Measurements from ENCODE around the gene TSEN34. TPM values are rescaled to one million over a fixed set of nuclear protein-coding genes. Genes with fewer than 3 reads are reported as not detected.

The TSEN34 gene
- total RNA-seq, 1 experiment from 2014 or later, result 32.0 TPM

DNA sequence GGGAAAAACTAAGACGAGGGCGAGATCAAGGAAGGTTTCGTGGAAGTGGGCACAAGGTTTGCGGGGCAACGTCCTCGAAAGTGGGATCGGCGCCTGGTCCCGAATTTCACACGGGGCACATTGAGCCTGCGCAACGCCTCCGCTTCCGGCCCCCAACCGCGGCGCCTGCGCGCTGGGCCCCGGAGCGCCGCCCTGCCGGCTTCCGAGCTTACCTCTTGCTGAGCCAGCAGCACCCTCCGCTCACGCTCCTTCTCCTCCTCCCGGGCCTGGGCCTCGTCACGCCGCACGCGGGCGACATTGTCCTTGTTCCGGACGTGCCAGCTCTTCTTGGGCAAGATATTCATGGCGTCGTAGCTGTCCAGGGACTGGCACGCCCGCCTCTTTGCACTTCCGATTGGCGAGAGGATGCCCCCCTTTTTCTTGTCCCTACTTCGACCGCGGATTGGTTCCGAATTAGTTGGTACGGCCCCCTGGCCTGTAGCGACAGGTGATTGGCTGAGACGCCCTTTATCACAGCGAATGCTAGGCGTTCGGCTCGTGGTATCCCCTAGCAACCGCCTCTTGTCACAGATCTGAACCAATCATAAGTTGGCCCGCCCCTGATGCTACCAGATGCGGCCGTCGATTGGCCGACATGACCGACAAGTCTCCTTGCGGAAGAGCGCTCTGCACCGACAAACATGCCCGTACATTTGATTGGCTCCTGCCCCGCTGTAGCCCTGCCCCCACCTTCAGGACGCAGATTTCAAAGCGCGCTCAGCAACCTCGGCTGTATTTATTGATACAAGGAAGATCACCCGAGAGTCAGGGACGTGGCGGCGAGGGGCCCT, 31.5 kb upstream of the TSEN34 start, which contains the start of gene LENG1 (continued):
- peak; percentile 94 for TF ChIP-seq ZNF121 (CRISPR knock-in tag; IDR thresholded peaks at IDR 0.05)
- TF ChIP-seq ZNF219 (CRISPR knock-in tag; IDR thresholded peaks at IDR 0.05; ENCODE audit: borderline replicate concordance), result no peak
- peak; percentile 59; the same call in 1 of the 2 replicates for TF ChIP-seq SMAD3 (CRISPR knock-in tag; IDR thresholded peaks at IDR 0.05; ENCODE audit: borderline replicate concordance)
- TF ChIP-seq, protein P1, sequence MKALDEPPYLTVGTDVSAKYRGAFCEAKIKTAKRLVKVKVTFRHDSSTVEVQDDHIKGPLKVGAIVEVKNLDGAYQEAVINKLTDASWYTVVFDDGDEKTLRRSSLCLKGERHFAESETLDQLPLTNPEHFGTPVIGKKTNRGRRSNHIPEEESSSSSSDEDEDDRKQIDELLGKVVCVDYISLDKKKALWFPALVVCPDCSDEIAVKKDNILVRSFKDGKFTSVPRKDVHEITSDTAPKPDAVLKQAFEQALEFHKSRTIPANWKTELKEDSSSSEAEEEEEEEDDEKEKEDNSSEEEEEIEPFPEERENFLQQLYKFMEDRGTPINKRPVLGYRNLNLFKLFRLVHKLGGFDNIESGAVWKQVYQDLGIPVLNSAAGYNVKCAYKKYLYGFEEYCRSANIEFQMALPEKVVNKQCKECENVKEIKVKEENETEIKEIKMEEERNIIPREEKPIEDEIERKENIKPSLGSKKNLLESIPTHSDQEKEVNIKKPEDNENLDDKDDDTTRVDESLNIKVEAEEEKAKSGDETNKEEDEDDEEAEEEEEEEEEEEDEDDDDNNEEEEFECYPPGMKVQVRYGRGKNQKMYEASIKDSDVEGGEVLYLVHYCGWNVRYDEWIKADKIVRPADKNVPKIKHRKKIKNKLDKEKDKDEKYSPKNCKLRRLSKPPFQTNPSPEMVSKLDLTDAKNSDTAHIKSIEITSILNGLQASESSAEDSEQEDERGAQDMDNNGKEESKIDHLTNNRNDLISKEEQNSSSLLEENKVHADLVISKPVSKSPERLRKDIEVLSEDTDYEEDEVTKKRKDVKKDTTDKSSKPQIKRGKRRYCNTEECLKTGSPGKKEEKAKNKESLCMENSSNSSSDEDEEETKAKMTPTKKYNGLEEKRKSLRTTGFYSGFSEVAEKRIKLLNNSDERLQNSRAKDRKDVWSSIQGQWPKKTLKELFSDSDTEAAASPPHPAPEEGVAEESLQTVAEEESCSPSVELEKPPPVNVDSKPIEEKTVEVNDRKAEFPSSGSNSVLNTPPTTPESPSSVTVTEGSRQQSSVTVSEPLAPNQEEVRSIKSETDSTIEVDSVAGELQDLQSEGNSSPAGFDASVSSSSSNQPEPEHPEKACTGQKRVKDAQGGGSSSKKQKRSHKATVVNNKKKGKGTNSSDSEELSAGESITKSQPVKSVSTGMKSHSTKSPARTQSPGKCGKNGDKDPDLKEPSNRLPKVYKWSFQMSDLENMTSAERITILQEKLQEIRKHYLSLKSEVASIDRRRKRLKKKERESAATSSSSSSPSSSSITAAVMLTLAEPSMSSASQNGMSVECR (CRISPR knock-in tag; IDR thresholded peaks at IDR 0.05; ENCODE audit: borderline replicate concordance), result peak; percentile 55; the same call in 1 of the 2 replicates
- peak; percentile 81 for TF ChIP-seq ZNF416 (CRISPR knock-in tag; IDR thresholded peaks at IDR 0.05)
- TF ChIP-seq FOXP1 (CRISPR knock-in tag; IDR thresholded peaks at IDR 0.05; ENCODE audit: borderline replicate concordance), result peak; percentile 43; the same call in 1 of the 2 replicates
- 0 out of 2 replicates have a peak, but pooled peaks have one; percentile 55 for TF ChIP-seq ETV6 (CRISPR knock-in tag; IDR thresholded peaks at IDR 0.05)
- 0 out of 2 replicates have a peak, but pooled peaks have one; percentile 46 for TF ChIP-seq TEAD1 (CRISPR knock-in tag; IDR thresholded peaks at IDR 0.05)
- TF ChIP-seq SP1 (CRISPR knock-in tag; conservative IDR thresholded peaks at IDR 0.05), result peak; percentile 83
- TF ChIP-seq FOXK1 (CRISPR knock-in tag; IDR thresholded peaks at IDR 0.05), result peak; percentile 23; the same call in 1 of the 2 replicates
- no peak for TF ChIP-seq MYBL2 (CRISPR knock-in tag; IDR thresholded peaks at IDR 0.05)

DNA sequence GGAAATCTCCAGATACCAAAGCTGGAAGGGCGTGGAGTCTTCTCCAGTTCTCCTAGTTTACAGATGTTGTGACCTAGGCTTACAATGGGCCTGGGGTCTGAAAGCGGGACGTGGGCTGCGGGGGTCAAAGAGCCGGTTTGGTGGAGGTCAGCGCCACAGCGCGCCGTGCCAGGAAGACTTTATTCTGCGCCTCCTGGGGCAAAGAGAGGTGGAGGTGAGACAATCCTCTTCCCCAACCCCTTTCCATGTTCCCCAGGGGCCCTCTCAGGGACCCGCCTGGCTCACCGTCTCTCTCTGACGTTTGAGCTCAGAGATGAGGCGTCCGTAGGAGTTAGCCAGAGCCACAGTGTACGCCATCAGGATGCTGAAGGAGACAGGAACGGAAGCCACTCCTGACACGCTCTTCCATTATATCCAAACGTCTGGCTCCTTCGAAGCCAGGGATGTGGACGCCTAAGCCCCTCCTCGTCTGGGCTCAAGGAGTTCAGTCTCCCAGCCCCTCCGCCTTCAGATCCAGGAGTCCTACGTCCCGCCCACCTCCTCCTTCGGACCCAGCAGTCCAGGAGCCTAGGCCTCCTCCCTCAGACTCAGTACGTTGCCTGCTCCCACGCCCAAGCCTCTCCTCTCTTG, 30.8 kb upstream of the TSEN34 start:
- ChIA-PET CTCF (interaction anchor here (1.0 to 1.9 kb wide), 6 partner anchors 24 to 248 kb away, joined by 3 to 6 read pairs (median 4); partner anchors contain the start of gene MBOAT7), POLR2A (interaction anchor here (1.0 to 2.2 kb wide), 4 partner anchors 11 to 31 kb away, joined by 3 to 10 read pairs (median 4); partner anchors contain the start of genes CNOT3 and TSEN34)
- H3K4me3 Mint-ChIP-seq, result peak overlapping the region; percentile 100
- no peak for ATAC-seq
- no peaks in the 10 kb centered on the region for H3K9me3 Mint-ChIP-seq
- H3K27ac Mint-ChIP-seq, result peak overlapping the region; percentile 99
- peaks cover 31% of the 10 kb centered on the region for H3K27me3 Mint-ChIP-seq (ENCODE audit: low read depth)
- TF ChIP-seq, protein P2, sequence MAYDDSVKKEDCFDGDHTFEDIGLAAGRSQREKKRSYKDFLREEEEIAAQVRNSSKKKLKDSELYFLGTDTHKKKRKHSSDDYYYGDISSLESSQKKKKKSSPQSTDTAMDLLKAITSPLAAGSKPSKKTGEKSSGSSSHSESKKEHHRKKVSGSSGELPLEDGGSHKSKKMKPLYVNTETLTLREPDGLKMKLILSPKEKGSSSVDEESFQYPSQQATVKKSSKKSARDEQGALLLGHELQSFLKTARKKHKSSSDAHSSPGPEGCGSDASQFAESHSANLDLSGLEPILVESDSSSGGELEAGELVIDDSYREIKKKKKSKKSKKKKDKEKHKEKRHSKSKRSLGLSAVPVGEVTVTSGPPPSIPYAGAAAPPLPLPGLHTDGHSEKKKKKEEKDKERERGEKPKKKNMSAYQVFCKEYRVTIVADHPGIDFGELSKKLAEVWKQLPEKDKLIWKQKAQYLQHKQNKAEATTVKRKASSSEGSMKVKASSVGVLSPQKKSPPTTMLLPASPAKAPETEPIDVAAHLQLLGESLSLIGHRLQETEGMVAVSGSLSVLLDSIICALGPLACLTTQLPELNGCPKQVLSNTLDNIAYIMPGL (CRISPR knock-in tag; IDR thresholded peaks at IDR 0.05), result 0 out of 2 replicates have a peak, but pooled peaks have one; percentile 23
- TF ChIP-seq, protein P3, sequence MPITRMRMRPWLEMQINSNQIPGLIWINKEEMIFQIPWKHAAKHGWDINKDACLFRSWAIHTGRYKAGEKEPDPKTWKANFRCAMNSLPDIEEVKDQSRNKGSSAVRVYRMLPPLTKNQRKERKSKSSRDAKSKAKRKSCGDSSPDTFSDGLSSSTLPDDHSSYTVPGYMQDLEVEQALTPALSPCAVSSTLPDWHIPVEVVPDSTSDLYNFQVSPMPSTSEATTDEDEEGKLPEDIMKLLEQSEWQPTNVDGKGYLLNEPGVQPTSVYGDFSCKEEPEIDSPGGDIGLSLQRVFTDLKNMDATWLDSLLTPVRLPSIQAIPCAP (CRISPR knock-in tag; IDR thresholded peaks at IDR 0.05), result no peak
- TF ChIP-seq JUN (CRISPR knock-in tag; IDR thresholded peaks at IDR 0.05) (no peak), ZNF219 (CRISPR knock-in tag; IDR thresholded peaks at IDR 0.05; ENCODE audit: borderline replicate concordance) (no peak), NR1H2 (CRISPR knock-in tag; IDR thresholded peaks at IDR 0.05) (no peak), RELA (CRISPR knock-in tag; IDR thresholded peaks at IDR 0.05; ENCODE audit: borderline replicate concordance) (no peak), IRF2 (CRISPR knock-in tag; IDR thresholded peaks at IDR 0.05; ENCODE audit: borderline replicate concordance, low read depth) (no peak)
- TF ChIP-seq, protein P4, sequence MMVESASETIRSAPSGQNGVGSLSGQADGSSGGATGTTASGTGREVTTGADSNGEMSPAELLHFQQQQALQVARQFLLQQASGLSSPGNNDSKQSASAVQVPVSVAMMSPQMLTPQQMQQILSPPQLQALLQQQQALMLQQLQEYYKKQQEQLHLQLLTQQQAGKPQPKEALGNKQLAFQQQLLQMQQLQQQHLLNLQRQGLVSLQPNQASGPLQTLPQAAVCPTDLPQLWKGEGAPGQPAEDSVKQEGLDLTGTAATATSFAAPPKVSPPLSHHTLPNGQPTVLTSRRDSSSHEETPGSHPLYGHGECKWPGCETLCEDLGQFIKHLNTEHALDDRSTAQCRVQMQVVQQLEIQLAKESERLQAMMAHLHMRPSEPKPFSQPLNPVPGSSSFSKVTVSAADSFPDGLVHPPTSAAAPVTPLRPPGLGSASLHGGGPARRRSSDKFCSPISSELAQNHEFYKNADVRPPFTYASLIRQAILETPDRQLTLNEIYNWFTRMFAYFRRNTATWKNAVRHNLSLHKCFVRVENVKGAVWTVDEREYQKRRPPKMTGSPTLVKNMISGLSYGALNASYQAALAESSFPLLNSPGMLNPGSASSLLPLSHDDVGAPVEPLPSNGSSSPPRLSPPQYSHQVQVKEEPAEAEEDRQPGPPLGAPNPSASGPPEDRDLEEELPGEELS (CRISPR knock-in tag; IDR thresholded peaks at IDR 0.05), result peak; percentile 37; the same call in 1 of the 2 replicates
- H3K4me1 Mint-ChIP-seq, result peaks cover 36% of the 10 kb centered on the region
- no peak for DNase-seq (ENCODE audit: low spot score)
- peaks cover 14% of the 10 kb centered on the region for H3K36me3 Mint-ChIP-seq
